Nephron progenitor cell (in vitro differentiated cells): Measurements from ENCODE around the gene ZNF410.

Source experiments
- DNase-seq: peaks from one replicate; pipeline ENCODE4 v3.0.0; 2021
- H3K27ac Mint-ChIP-seq: 2 replicates; pipeline ENCODE4 v1.8.0; 2021; ENCODE audit warnings: mild to moderate bottlenecking, moderate library complexity, mixed read lengths
- H3K27me3 Mint-ChIP-seq: 2 replicates; pipeline ENCODE4 v1.8.0; 2021; ENCODE audit warnings: mild to moderate bottlenecking, low read depth, mixed read lengths; ENCODE audit not compliant: poor library complexity
- H3K36me3 Mint-ChIP-seq: 2 replicates; pipeline ENCODE4 v1.8.0; 2021; ENCODE audit warnings: low read depth, mixed read lengths
- H3K4me1 Mint-ChIP-seq: 2 replicates; pipeline ENCODE4 v1.8.0; 2021; ENCODE audit warnings: mixed read lengths
- H3K4me3 Mint-ChIP-seq: 2 replicates; pipeline ENCODE4 v1.8.0; 2021; ENCODE audit warnings: mild to moderate bottlenecking, moderate library complexity, mixed read lengths
- H3K9me3 Mint-ChIP-seq: 2 replicates; pipeline ENCODE4 v1.8.0; 2021; ENCODE audit warnings: mild to moderate bottlenecking, moderate library complexity, mixed read lengths
- CTCF ChIP-seq: fragments of 200-600 bp; sonication (generic); IDR thresholded peaks from 2 replicates; pipeline ENCODE4 v1.5.0; 2021; ENCODE audit warnings: antibody characterized with exemption

ZNF410 gene

GRCh38 chr14:73949752-73950734 is 63.4 kb downstream of the ZNF410 start, which contains the start of the genes COQ6 and FAM161B:
Gene COQ6 (plus strand): TSS chr14:73950302. CDS start chr14:73950333, 31 bp downstream.
Gene FAM161B (minus strand): TSS chr14:73950094. CDS start chr14:73950026, 68 bp downstream.
- H3K27me3 Mint-ChIP-seq = peaks cover 18% of the 10 kb centered on the region
- peak within 1 kb of the TSS; percentile 98 for H3K27ac Mint-ChIP-seq
- peak within 1 kb of the TSS; percentile 92 for H3K4me3 Mint-ChIP-seq
- no peak for TF ChIP-seq CTCF
- no peaks in the 10 kb centered on the region for H3K9me3 Mint-ChIP-seq
- peaks cover 16% of the 10 kb centered on the region for H3K36me3 Mint-ChIP-seq
- peaks cover 30% of the 10 kb centered on the region for H3K4me1 Mint-ChIP-seq
- peak; percentile 84 for DNase-seq

DNA sequence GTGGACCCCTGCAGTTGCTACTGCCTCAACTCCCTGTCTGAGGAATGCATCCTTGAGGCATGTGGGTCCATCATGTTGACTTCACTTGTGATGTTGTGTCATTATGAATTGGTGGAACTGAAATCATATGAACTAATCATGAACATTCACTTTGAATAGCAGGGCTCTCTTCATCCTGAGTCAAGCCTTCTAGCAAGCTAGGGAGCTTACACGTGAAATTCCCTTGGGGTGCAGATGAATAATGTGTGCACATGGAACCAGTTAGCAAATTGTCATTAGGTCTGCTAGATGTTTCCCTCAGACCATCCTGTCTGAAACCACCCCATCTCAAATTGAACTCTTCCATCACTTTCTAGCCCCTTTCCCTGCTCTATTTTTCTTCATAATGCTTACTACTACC is 67.1 kb downstream of the ZNF410 start:
- TF ChIP-seq CTCF = no peak
- DNase-seq = no peak
- peaks cover 34% of the 10 kb centered on the region for H3K36me3 Mint-ChIP-seq
- no peak overlapping the region for H3K27ac Mint-ChIP-seq
- H3K9me3 Mint-ChIP-seq = no peaks in the 10 kb centered on the region
- H3K27me3 Mint-ChIP-seq = peaks cover 4% of the 10 kb centered on the region
- peaks cover 30% of the 10 kb centered on the region for H3K4me1 Mint-ChIP-seq
- no peak overlapping the region for H3K4me3 Mint-ChIP-seq

DNA sequence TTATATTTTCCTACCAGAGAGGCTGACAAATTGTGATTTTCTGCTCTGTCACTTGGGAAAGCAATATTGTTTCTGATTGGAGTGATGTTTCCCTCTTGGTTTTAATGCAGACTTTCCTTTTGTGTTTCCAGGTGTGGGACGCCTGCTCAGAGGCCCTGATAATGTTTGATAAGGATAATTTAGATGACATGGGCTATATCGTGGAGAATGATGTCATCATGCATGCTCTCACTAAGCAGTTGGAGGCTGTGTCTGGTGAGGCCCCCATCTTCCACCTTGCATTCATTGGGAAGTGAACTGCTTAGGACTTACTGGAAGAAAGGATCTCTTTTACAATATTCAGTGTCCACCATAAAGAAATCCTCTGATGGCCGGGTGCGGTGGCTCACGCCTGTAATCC is 69.0 kb downstream of the ZNF410 start:
- peaks cover 21% of the 10 kb centered on the region for H3K4me1 Mint-ChIP-seq
- H3K27ac Mint-ChIP-seq = no peak overlapping the region
- no peaks in the 10 kb centered on the region for H3K27me3 Mint-ChIP-seq
- no peak overlapping the region for H3K4me3 Mint-ChIP-seq
- no peak for DNase-seq
- no peak for TF ChIP-seq CTCF
- H3K36me3 Mint-ChIP-seq = peaks cover 44% of the 10 kb centered on the region
- no peaks in the 10 kb centered on the region for H3K9me3 Mint-ChIP-seq

- Mint-ChIP-seq H3K27me3 (no peaks in the 10 kb centered on the region), H3K4me1 (no peaks in the 10 kb centered on the region), H3K36me3 (peaks cover 51% of the 10 kb centered on the region), H3K9me3 (no peaks in the 10 kb centered on the region), H3K4me3 (no peak overlapping the region), H3K27ac (peak overlapping the region; percentile 28)
- TF ChIP-seq CTCF = no peak
- DNase-seq = no peak
Measured at GRCh38 chr14:73958591-73958990, 71.9 kb downstream of the ZNF410 start.

DNA sequence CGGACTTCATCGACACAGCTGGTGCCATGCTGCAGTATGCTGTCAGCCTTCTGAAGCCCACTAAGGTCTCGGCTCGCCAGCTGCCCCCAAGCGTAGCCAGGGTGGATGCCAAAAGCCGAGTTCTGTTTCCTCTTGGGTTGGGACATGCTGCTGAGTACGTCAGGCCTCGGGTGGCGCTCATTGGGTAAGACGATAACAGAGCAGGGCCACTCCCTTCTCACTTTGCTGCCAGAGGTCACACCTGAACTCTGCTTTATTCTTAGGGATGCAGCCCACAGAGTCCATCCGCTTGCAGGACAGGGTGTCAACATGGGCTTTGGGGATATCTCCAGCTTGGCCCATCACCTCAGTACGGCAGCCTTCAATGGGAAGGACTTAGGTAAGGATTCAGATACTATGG is 74.5 kb downstream of the ZNF410 start:
- H3K27ac Mint-ChIP-seq = no peak overlapping the region
- no peak overlapping the region for H3K4me3 Mint-ChIP-seq
- H3K9me3 Mint-ChIP-seq = no peaks in the 10 kb centered on the region
- no peaks in the 10 kb centered on the region for H3K27me3 Mint-ChIP-seq
- no peak for DNase-seq
- peaks cover 42% of the 10 kb centered on the region for H3K36me3 Mint-ChIP-seq
- TF ChIP-seq CTCF = no peak
- H3K4me1 Mint-ChIP-seq = no peaks in the 10 kb centered on the region
